Progenitor cell of endocrine pancreas (in vitro differentiated cells): ENCODE data around the gene SIRT3. TPM values are rescaled to one million over a fixed set of nuclear protein-coding genes. Genes with fewer than 3 reads are reported as not detected.

Experiments
- DNase-seq: peaks from one replicate; pipeline ENCODE4 v3.0.0; 2021; ENCODE audit warnings: low spot score; ENCODE audit not compliant: unreplicated experiment
- H3K27ac Mint-ChIP-seq: 2 replicates; pipeline ENCODE4 v1.8.0; 2021; ENCODE audit warnings: mild to moderate bottlenecking, moderate library complexity, mixed read lengths
- H3K27me3 Mint-ChIP-seq: 2 replicates; pipeline ENCODE4 v1.8.0; 2021; ENCODE audit warnings: mixed read lengths
- H3K36me3 Mint-ChIP-seq: 2 replicates; pipeline ENCODE4 v1.8.0; 2022; ENCODE audit warnings: mixed read lengths; ENCODE audit not compliant: insufficient read depth
- H3K4me1 Mint-ChIP-seq: 2 replicates; pipeline ENCODE4 v1.8.0; 2021; ENCODE audit warnings: low read depth, mixed read lengths
- H3K4me3 Mint-ChIP-seq: 2 replicates; pipeline ENCODE4 v1.8.0; 2021; ENCODE audit warnings: low read depth, mild to moderate bottlenecking, moderate library complexity, mixed read lengths
- H3K9me3 Mint-ChIP-seq: 2 replicates; pipeline ENCODE4 v1.8.0; 2021; ENCODE audit warnings: low read depth, mixed read lengths
- CTCF ChIP-seq: fragments of 200-600 bp; sonication (generic); IDR thresholded peaks from one replicate; pipeline ENCODE4 v1.5.0; 2021; ENCODE audit warnings: antibody characterized with exemption, mild to moderate bottlenecking; ENCODE audit not compliant: unreplicated experiment
- total RNA-seq: library from RNA; stranded (reverse); gene quantifications from 2 replicates; pipeline ENCODE4 v1.2.1, GENCODE V29; 2021

The SIRT3 gene
- total RNA-seq, 1 donor from 2014 or later, result 27.0 TPM

- no peak for DNase-seq
- Mint-ChIP-seq H3K36me3 (peaks cover 9% of the 10 kb centered on the region), H3K27ac (peak overlapping the region; percentile 77), H3K27me3 (no peaks in the 10 kb centered on the region), H3K4me3 (no peak overlapping the region), H3K9me3 (no peaks in the 10 kb centered on the region), H3K4me1 (peaks cover 1% of the 10 kb centered on the region)
- TF ChIP-seq CTCF, result no peak
These were observed 19.8 kb downstream of the SIRT3 start for GRCh38 chr11:216081-216974.

GRCh38 chr11:215581-216037 is 20.5 kb downstream of the SIRT3 start:
- TF ChIP-seq CTCF, result no peak
- Mint-ChIP-seq H3K36me3 (peaks cover 9% of the 10 kb centered on the region), H3K4me3 (no peak overlapping the region), H3K27me3 (no peaks in the 10 kb centered on the region), H3K4me1 (peaks cover 1% of the 10 kb centered on the region), H3K9me3 (no peaks in the 10 kb centered on the region), H3K27ac (peak overlapping the region; percentile 77)
- no peak for DNase-seq

GRCh38 chr11:214083-214482 is 22.1 kb downstream of the SIRT3 start:
- H3K4me3 Mint-ChIP-seq, result no peak overlapping the region
- TF ChIP-seq CTCF, result no peak

GRCh38 chr11:213111-213510 is 23.0 kb downstream of the SIRT3 start:
- Mint-ChIP-seq H3K27ac (no peak overlapping the region), H3K36me3 (peaks cover 7% of the 10 kb centered on the region), H3K9me3 (no peaks in the 10 kb centered on the region), H3K4me3 (no peak overlapping the region), H3K4me1 (peaks cover 7% of the 10 kb centered on the region), H3K27me3 (no peaks in the 10 kb centered on the region)
- no peak for TF ChIP-seq CTCF
- DNase-seq, result no peak

More at GRCh38 chr11:214083-214482, 22.1 kb downstream of the SIRT3 start:
- Mint-ChIP-seq H3K9me3 (no peaks in the 10 kb centered on the region), H3K27me3 (no peaks in the 10 kb centered on the region), H3K36me3 (peaks cover 7% of the 10 kb centered on the region), H3K27ac (no peak overlapping the region), H3K4me1 (peaks cover 6% of the 10 kb centered on the region)
- no peak for DNase-seq

- Mint-ChIP-seq H3K36me3 (peaks cover 7% of the 10 kb centered on the region), H3K27ac (no peak overlapping the region), H3K4me3 (no peak overlapping the region), H3K9me3 (no peaks in the 10 kb centered on the region), H3K27me3 (no peaks in the 10 kb centered on the region), H3K4me1 (peaks cover 8% of the 10 kb centered on the region)
- no peak for DNase-seq
- TF ChIP-seq CTCF, result no peak
These were observed 23.7 kb downstream of the SIRT3 start for GRCh38 chr11:212150-213100.
